Measurements from ENCODE around the gene LDB2.

DNA sequence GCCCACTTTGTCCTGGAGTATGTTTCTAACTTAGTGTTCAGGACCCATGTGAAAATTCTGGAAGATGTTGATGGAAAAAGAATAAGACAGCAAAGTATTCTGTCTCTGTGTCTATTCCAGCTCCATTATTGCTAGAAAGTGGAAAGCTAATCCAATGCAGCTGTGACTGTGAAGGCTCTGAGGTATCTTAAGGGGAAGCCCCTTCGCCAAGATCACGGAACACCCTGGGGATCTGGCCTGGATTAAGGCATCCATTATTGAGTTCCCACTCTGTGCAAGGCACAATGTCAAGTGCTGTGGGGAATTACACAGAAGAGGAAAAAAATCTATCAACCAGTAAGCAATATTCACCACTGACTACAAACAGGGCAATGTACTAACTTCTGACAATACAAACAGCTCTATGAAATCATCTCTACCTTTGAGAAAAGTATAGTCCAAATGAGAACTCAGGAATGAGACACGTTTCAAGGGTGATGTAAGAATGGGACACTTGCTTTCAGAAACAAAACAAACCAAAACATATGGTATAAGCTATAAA lies 222.1 kb downstream of the LDB2 start:
- TF ChIP-seq, protein P1, sequence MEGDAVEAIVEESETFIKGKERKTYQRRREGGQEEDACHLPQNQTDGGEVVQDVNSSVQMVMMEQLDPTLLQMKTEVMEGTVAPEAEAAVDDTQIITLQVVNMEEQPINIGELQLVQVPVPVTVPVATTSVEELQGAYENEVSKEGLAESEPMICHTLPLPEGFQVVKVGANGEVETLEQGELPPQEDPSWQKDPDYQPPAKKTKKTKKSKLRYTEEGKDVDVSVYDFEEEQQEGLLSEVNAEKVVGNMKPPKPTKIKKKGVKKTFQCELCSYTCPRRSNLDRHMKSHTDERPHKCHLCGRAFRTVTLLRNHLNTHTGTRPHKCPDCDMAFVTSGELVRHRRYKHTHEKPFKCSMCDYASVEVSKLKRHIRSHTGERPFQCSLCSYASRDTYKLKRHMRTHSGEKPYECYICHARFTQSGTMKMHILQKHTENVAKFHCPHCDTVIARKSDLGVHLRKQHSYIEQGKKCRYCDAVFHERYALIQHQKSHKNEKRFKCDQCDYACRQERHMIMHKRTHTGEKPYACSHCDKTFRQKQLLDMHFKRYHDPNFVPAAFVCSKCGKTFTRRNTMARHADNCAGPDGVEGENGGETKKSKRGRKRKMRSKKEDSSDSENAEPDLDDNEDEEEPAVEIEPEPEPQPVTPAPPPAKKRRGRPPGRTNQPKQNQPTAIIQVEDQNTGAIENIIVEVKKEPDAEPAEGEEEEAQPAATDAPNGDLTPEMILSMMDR (IDR thresholded peaks at IDR 0.05), result no peak
- TF ChIP-seq BCL3 (IDR thresholded peaks at IDR 0.05) (no peak), NR3C1 (IDR thresholded peaks at IDR 0.05) (no peak), NPAS2 (CRISPR knock-in tag; IDR thresholded peaks at IDR 0.05; ENCODE audit: borderline replicate concordance) (no peak), HDAC2 (IDR thresholded peaks at IDR 0.05) (no peak), EHMT2 (IDR thresholded peaks at IDR 0.05; ENCODE audit: low read depth) (no peak), RFX5 (IDR thresholded peaks at IDR 0.05) (no peak), HEYL (CRISPR knock-in tag; IDR thresholded peaks at IDR 0.05) (no peak)

Measured in A549 (cell line).